DOHH2 (cell line): ENCODE results near the gene CYYR1.

Source experiments
- H3F3A ChIP-seq: fragments of 200-600 bp; sonication (generic), shearing (Covaris generic); 2 replicates; pipeline ENCODE4 v1.6.0; 2016; ENCODE audit warnings: antibody characterized with exemption, mild to moderate bottlenecking; ENCODE audit not compliant: control insufficient read depth, insufficient read depth
- H3K27ac ChIP-seq: fragments of 200-600 bp; sonication (generic); 2 replicates; pipeline ENCODE4 v1.5.1; 2014; ENCODE audit warnings: low read depth, mild to moderate bottlenecking, low read length, moderate library complexity
- H3K27me3 ChIP-seq: fragments of 200-600 bp; sonication (generic); 2 replicates; pipeline ENCODE4 v1.6.1; 2014; ENCODE audit warnings: mild to moderate bottlenecking, low read length, mixed read lengths; ENCODE audit not compliant: control insufficient read depth
- H3K36me3 ChIP-seq: fragments of 200-600 bp; sonication (generic); 2 replicates; pipeline ENCODE4 v1.6.1; 2014; ENCODE audit warnings: mild to moderate bottlenecking, low read length, moderate library complexity, mixed read lengths; ENCODE audit not compliant: control insufficient read depth
- H3K4me1 ChIP-seq: fragments of 200-600 bp; sonication (generic); 2 replicates; pipeline ENCODE4 v1.6.1; 2014; ENCODE audit warnings: mild to moderate bottlenecking, low read length, mixed read lengths; ENCODE audit not compliant: control insufficient read depth
- H3K4me2 ChIP-seq: fragments of 200-600 bp; sonication (generic); 2 replicates; pipeline ENCODE4 v1.6.0; 2014; ENCODE audit warnings: mild to moderate bottlenecking, low read length, moderate library complexity
- H3K4me3 ChIP-seq: fragments of 200-600 bp; sonication (generic); 2 replicates; pipeline ENCODE4 v1.5.1; 2014; ENCODE audit warnings: mild to moderate bottlenecking, low read length, mixed read lengths
- H3K79me2 ChIP-seq: fragments of 200-600 bp; sonication (generic); 2 replicates; pipeline ENCODE4 v1.6.1; 2014; ENCODE audit warnings: mild to moderate bottlenecking, low read length, mixed read lengths; ENCODE audit not compliant: control insufficient read depth
- H3K9me2 ChIP-seq: fragments of 200-600 bp; sonication (generic); replicated peaks from 2 replicates; pipeline ENCODE4 v1.6.1; 2014; ENCODE audit warnings: mild to moderate bottlenecking, low read length, mixed read lengths; ENCODE audit not compliant: control insufficient read depth
- H3K9me3 ChIP-seq: fragments of 200-600 bp; sonication (generic); 2 replicates; pipeline ENCODE4 v1.6.1; 2014; ENCODE audit warnings: antibody characterized with exemption, low read length, mixed read lengths; ENCODE audit not compliant: control insufficient read depth, insufficient read depth
- H4K20me1 ChIP-seq: fragments of 200-600 bp; sonication (generic); 2 replicates; pipeline ENCODE4 v1.6.0; 2014; ENCODE audit warnings: low read depth, mild to moderate bottlenecking, antibody characterized with exemption, low read length, moderate library complexity; ENCODE audit not compliant: control insufficient read depth, insufficient read depth
- CTCF ChIP-seq: fragments of 200-600 bp; sonication (generic); IDR thresholded peaks from one replicate; pipeline ENCODE4 v1.5.1; 2014; ENCODE audit warnings: antibody characterized with exemption, mild to moderate bottlenecking, low read depth, low read length; ENCODE audit not compliant: poor library complexity, severe bottlenecking
- EZH2phosphoT487 ChIP-seq: fragments of 200-600 bp; sonication (generic); IDR thresholded peaks from 2 replicates; pipeline ENCODE4 v1.6.1; 2017; ENCODE audit warnings: borderline replicate concordance, mild to moderate bottlenecking, antibody characterized with exemption, low read length, moderate library complexity, mixed read lengths

CYYR1 gene

GRCh38 chr21:26540651-26541050 lies 32.4 kb downstream of the CYYR1 start:
- TF ChIP-seq CTCF (no peak), EZH2phosphoT487 (no peak)

GRCh38 chr21:26539566-26539965 lies 33.5 kb downstream of the CYYR1 start:
- Histone ChIP-seq H3K4me3 (no peak overlapping the region), H3F3A (no peaks in the 10 kb centered on the region), H3K27me3 (no peaks in the 10 kb centered on the region), H3K9me3 (no peaks in the 10 kb centered on the region; the same call in 1 of the 2 replicates), H3K9me2 (no peaks in the 10 kb centered on the region), H3K36me3 (no peaks in the 10 kb centered on the region), H4K20me1 (no peaks in the 10 kb centered on the region), H3K27ac (no peak overlapping the region), H3K79me2 (no peaks in the 10 kb centered on the region), H3K4me2 (no peak overlapping the region), H3K4me1 (no peaks in the 10 kb centered on the region)
- TF ChIP-seq EZH2phosphoT487, result no peak
- TF ChIP-seq CTCF, result no peak

More at GRCh38 chr21:26540651-26541050, 32.4 kb downstream of the CYYR1 start:
- H3K9me3 ChIP-seq, result no peaks in the 10 kb centered on the region; the same call in 1 of the 2 replicates
- no peaks in the 10 kb centered on the region for H3K9me2 ChIP-seq
- H3K36me3 ChIP-seq, result no peaks in the 10 kb centered on the region
- no peaks in the 10 kb centered on the region for H3K79me2 ChIP-seq
- H3K4me3 ChIP-seq, result no peak overlapping the region
- no peaks in the 10 kb centered on the region for H3K27me3 ChIP-seq
- no peak overlapping the region for H3K4me2 ChIP-seq
- H3F3A ChIP-seq, result no peaks in the 10 kb centered on the region
- no peaks in the 10 kb centered on the region for H4K20me1 ChIP-seq
- H3K4me1 ChIP-seq, result no peaks in the 10 kb centered on the region
- H3K27ac ChIP-seq, result no peak overlapping the region

- no peak overlapping the region for H3K27ac ChIP-seq
Measured at GRCh38 chr21:26534517-26534916, 38.6 kb downstream of the CYYR1 start.

More at GRCh38 chr21:26534517-26534916, 38.6 kb downstream of the CYYR1 start:
- H3K4me2 ChIP-seq, result no peak overlapping the region
- no peaks in the 10 kb centered on the region for H4K20me1 ChIP-seq
- no peaks in the 10 kb centered on the region for H3K79me2 ChIP-seq
- no peaks in the 10 kb centered on the region for H3K36me3 ChIP-seq
- H3K27me3 ChIP-seq, result no peaks in the 10 kb centered on the region
- TF ChIP-seq CTCF (no peak), EZH2phosphoT487 (no peak)
- no peaks in the 10 kb centered on the region for H3K9me2 ChIP-seq
- no peak overlapping the region for H3K4me3 ChIP-seq
- H3F3A ChIP-seq, result no peaks in the 10 kb centered on the region
- H3K9me3 ChIP-seq, result no peaks in the 10 kb centered on the region; the same call in 1 of the 2 replicates
- no peaks in the 10 kb centered on the region for H3K4me1 ChIP-seq
